IPS DF 6.9 (cell line): ENCODE measurements around the gene MAP4K4.
"Not testable (repeated sequence)": the region's sequence is repeated elsewhere in the genome, so short reads cannot be mapped to it uniquely, and the experiment has no call there.

Source experiments
- DNase-seq: peaks from one replicate; pipeline ENCODE4 v3.0.0-alpha.2; 2013; ENCODE audit warnings: low read depth, low spot score
- H3K27ac ChIP-seq: one replicate; pipeline ENCODE4 v1.5.1; 2013; ENCODE audit warnings: low read length, control low read depth
- H3K27me3 ChIP-seq: 2 replicates; pipeline ENCODE4 v1.6.1; 2013; ENCODE audit warnings: mild to moderate bottlenecking, low read length; ENCODE audit not compliant: control insufficient read depth, insufficient read depth
- H3K36me3 ChIP-seq: 2 replicates; pipeline ENCODE4 v1.6.1; 2013; ENCODE audit warnings: low read length; ENCODE audit not compliant: control insufficient read depth, insufficient read depth
- H3K4me1 ChIP-seq: 2 replicates; pipeline ENCODE4 v1.6.1; 2013; ENCODE audit warnings: low read length; ENCODE audit not compliant: control insufficient read depth, insufficient read depth
- H3K4me3 ChIP-seq: 2 replicates; pipeline ENCODE4 v1.5.1; 2013; ENCODE audit warnings: mild to moderate bottlenecking, low read length
- H3K9me3 ChIP-seq: 2 replicates; pipeline ENCODE4 v1.6.1; 2013; ENCODE audit warnings: low read length, inconsistent platforms; ENCODE audit not compliant: control insufficient read depth, insufficient read depth
- WGBS: extraction: QIAGEN DNeasy Blood & Tissue Kit; methylation state at CpG from one replicate; pipeline ENCODE4 v1.1.7; 2013; ENCODE audit warnings: mixed read lengths, missing lambda C conversion rate; ENCODE audit not compliant: insufficient read length, insufficient coverage; 5-methylcytosine and 5-hydroxymethylcytosine counted together

MAP4K4 gene

DNA sequence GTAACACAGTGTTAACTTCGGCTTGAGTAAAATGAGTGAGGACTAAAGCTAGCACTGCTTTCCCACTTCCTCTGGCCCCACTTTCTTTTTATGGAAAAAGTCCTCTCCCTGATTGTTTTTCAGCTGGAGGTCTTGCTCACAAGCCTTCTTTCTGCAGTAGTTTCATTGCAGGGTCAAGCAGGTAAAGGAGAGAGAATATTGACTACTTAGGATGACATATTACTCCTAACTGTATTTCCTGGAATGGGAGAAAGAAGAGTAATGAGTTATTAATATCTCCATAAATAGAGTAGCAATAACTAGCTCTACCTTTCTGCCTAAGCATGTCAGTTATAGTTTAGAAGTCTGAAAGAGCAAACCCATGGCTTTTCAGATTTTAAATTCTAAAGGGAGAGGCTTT is 45.0 kb downstream of the MAP4K4 start:
- Histone ChIP-seq H3K27me3 (no peaks in the 10 kb centered on the region), H3K27ac (no peak overlapping the region), H3K4me3 (no peak overlapping the region), H3K9me3 (no peaks in the 10 kb centered on the region), H3K36me3 (no peaks in the 10 kb centered on the region), H3K4me1 (peaks cover 4% of the 10 kb centered on the region; the same call in 1 of the 2 replicates)
- DNase-seq = no peak
- no CpG with 5 or more reads among the region's 1 CpG for WGBS

GRCh38 chr2:101743288-101743687 is 45.8 kb downstream of the MAP4K4 start:
- H3K27ac ChIP-seq = no peak overlapping the region
- no CpG with 5 or more reads among the region's 3 CpGs for WGBS
- peaks cover 4% of the 10 kb centered on the region; the same call in 1 of the 2 replicates for H3K4me1 ChIP-seq
- H3K9me3 ChIP-seq = no peaks in the 10 kb centered on the region
- H3K36me3 ChIP-seq = no peaks in the 10 kb centered on the region
- DNase-seq = no peak
- H3K27me3 ChIP-seq = no peaks in the 10 kb centered on the region
- H3K4me3 ChIP-seq = no peak overlapping the region

DNA sequence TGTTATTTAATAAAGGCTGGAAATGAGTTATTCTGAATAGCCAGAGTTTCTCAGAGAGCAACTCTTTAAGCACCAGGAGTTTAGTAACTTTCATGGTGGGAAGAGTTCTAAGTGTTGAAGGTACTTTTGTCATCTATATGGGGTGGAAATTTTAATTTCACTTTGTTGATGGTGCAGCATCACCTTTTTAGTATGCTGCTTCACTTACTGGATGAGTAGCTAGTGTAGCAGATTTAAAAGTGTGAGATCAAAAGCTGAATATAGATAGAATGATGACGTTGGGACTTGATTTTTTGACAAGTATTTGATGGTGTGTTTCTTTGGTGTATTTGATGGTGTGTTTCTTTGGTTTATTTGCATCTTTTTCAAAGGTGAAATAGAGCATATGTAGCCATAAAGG is 47.3 kb downstream of the MAP4K4 start:
- Histone ChIP-seq H3K36me3 (no peaks in the 10 kb centered on the region), H3K4me3 (no peak overlapping the region), H3K9me3 (no peaks in the 10 kb centered on the region), H3K27ac (no peak overlapping the region), H3K4me1 (peaks cover 4% of the 10 kb centered on the region; the same call in 1 of the 2 replicates), H3K27me3 (no peaks in the 10 kb centered on the region)
- no peak for DNase-seq
- 100% methylated on average over 1 of the region's 1 CpG for WGBS

GRCh38 chr2:101745711-101746694 is 48.5 kb downstream of the MAP4K4 start:
- H3K27me3 ChIP-seq = no peaks in the 10 kb centered on the region
- no peak for DNase-seq
- no peaks in the 10 kb centered on the region for H3K36me3 ChIP-seq
- H3K4me1 ChIP-seq = peaks cover 6% of the 10 kb centered on the region; the same call in 1 of the 2 replicates
- no peaks in the 10 kb centered on the region for H3K9me3 ChIP-seq
- H3K27ac ChIP-seq = no peak overlapping the region
- no peak overlapping the region for H3K4me3 ChIP-seq
- WGBS = no CpG with 5 or more reads among the region's 4 CpGs

- Histone ChIP-seq H3K4me3 (no peak overlapping the region), H3K36me3 (no peaks in the 10 kb centered on the region), H3K27me3 (no peaks in the 10 kb centered on the region), H3K9me3 (no peaks in the 10 kb centered on the region), H3K4me1 (peaks cover 4% of the 10 kb centered on the region; the same call in 1 of the 2 replicates), H3K27ac (no peak overlapping the region)
- DNase-seq = no peak
- no CpG with 5 or more reads among the region's 1 CpG for WGBS
These were observed 50.5 kb downstream of the MAP4K4 start for GRCh38 chr2:101748000-101748399.

DNA sequence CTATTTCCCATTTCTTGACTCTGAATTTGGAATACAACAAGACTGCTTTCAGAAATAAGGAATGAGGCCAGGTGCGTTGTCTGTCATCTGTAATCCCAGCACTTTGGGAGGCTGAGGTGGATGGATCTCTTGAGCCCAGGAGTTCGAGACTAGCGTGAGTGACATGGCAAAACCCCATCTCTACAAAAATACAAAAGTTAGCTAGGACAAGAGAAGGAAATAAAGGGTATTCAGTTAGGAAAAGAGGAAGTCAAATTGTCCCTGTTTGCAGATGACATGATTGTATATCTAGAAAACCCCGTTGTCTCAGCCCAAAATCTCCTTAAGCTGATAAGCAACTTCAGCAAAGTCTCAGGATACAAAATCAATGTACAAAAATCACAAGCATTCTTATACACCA is 51.0 kb downstream of the MAP4K4 start:
- not testable (repeated sequence) for H3K4me3 ChIP-seq, H3K4me1 ChIP-seq, H3K27ac ChIP-seq

GRCh38 chr2:101750688-101751087 is 53.2 kb downstream of the MAP4K4 start:
- H3K4me3 ChIP-seq = no peak overlapping the region
- H3K36me3 ChIP-seq = no peaks in the 10 kb centered on the region
- no CpG with 5 or more reads among the region's 3 CpGs for WGBS
- no peak for DNase-seq
- H3K4me1 ChIP-seq = peaks cover 5% of the 10 kb centered on the region
- H3K27me3 ChIP-seq = no peaks in the 10 kb centered on the region
- no peak overlapping the region for H3K27ac ChIP-seq
- H3K9me3 ChIP-seq = no peaks in the 10 kb centered on the region

More for the DNA sequence above, 51.0 kb downstream of the MAP4K4 start:
- DNase-seq, H3K27me3 ChIP-seq, H3K9me3 ChIP-seq, H3K36me3 ChIP-seq: not testable (repeated sequence)
- WGBS = no CpG with 5 or more reads among the region's 4 CpGs

- DNase-seq = no peak
- Histone ChIP-seq H3K4me1 (peaks cover 5% of the 10 kb centered on the region), H3K9me3 (no peaks in the 10 kb centered on the region), H3K36me3 (no peaks in the 10 kb centered on the region), H3K27ac (no peak overlapping the region), H3K4me3 (no peak overlapping the region), H3K27me3 (no peaks in the 10 kb centered on the region)
- no CpG with 5 or more reads among the region's 2 CpGs for WGBS
These were observed 53.8 kb downstream of the MAP4K4 start for GRCh38 chr2:101751276-101751815.

GRCh38 chr2:101751875-101752619 is 54.5 kb downstream of the MAP4K4 start:
- WGBS = no CpG with 5 or more reads among the region's 3 CpGs
- Histone ChIP-seq H3K27ac (no peak overlapping the region), H3K4me1 (peaks cover 5% of the 10 kb centered on the region), H3K4me3 (no peak overlapping the region), H3K9me3 (no peaks in the 10 kb centered on the region), H3K27me3 (no peaks in the 10 kb centered on the region), H3K36me3 (no peaks in the 10 kb centered on the region)
- no peak for DNase-seq
